Measurements from ENCODE around the gene FGD2.

The FGD2 gene

DNA sequence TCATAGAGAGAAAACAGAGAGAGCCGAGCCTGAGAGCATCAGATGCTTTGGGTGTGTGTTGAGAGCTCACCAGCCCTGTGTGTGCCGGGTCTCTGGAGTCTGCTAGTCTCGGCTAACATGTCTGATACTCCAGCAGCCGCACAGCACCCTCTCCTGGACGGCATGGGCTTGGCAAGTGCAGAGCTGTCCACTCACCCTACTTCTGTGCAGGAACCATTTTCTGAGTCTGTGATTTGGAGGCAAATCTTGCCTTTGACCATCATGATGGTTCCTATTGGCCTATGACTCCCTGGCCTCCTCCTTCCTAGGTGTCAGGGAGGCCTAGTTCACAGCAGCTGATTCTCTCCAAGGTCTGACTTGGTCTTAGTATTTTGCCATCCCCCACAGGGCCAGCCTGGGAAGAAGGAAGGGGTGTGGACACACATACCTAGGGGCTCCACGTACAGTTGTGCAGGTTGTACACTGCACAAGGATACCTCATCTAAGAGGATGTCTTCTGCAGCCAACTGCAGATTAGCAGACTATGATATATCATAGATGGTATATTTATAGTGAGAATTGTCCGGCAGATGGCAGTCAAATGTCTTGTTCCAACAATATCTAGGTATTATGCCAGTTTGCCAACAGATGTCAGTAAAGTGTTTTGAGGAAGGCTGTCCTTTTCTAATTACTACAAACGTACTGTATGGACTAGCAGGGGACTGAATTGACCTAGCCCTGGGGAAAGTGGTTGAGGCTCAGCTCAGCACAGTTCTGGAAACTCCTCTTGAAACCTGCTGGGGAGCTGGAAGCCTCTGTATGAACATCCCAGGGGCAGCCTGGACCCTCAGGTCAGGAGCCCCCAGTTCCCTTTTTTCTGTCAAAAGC, 13.0 kb downstream of the FGD2 start (continued):
- TF ChIP-seq HOXA7 (CRISPR knock-in tag; IDR thresholded peaks at IDR 0.05; ENCODE audit: borderline replicate concordance) (no peak), ZNF138 (tag by site-specific recombination; IDR thresholded peaks at IDR 0.05; ENCODE audit: borderline replicate concordance) (no peak), SP7 (tag by site-specific recombination; IDR thresholded peaks at IDR 0.05) (peak; percentile 51), EGR2 (tag by site-specific recombination; IDR thresholded peaks at IDR 0.05; ENCODE audit: low read depth) (no peak), ZNF324 (tag by site-specific recombination; IDR thresholded peaks at IDR 0.05) (peak; percentile 57; the same call in 1 of the 2 replicates), ZSCAN30 (tag by site-specific recombination; IDR thresholded peaks at IDR 0.05) (0 out of 2 replicates have a peak, but pooled peaks have one; percentile 40), ZEB2 (tag by site-specific recombination; IDR thresholded peaks at IDR 0.05) (peak; percentile 65; the same call in 1 of the 2 replicates), MYNN (tag by site-specific recombination; IDR thresholded peaks at IDR 0.05; ENCODE audit: borderline replicate concordance) (no peak), GLI4 (tag by site-specific recombination; IDR thresholded peaks at IDR 0.05) (no peak), ZNF677 (tag by site-specific recombination; IDR thresholded peaks at IDR 0.05) (no peak), ZNF2 (tag by site-specific recombination; IDR thresholded peaks at IDR 0.05) (peak; percentile 93), ZNF837 (tag by site-specific recombination; IDR thresholded peaks at IDR 0.05) (no peak), ZBTB17 (tag by site-specific recombination; IDR thresholded peaks at IDR 0.05) (peak; percentile 97), ZNF521 (tag by site-specific recombination; IDR thresholded peaks at IDR 0.05) (no peak), ZNF610 (tag by site-specific recombination; IDR thresholded peaks at IDR 0.05; ENCODE audit: borderline replicate concordance) (no peak), ZNF48 (tag by site-specific recombination; IDR thresholded peaks at IDR 0.05) (no peak), BCL11A (tag by site-specific recombination; IDR thresholded peaks at IDR 0.05; ENCODE audit: low read depth) (peak; percentile 69; the same call in 1 of the 2 replicates), ZNF140 (tag by site-specific recombination; IDR thresholded peaks at IDR 0.05) (no peak), ZNF792 (tag by site-specific recombination; IDR thresholded peaks at IDR 0.05) (no peak), ZNF76 (tag by site-specific recombination; IDR thresholded peaks at IDR 0.05; ENCODE audit: borderline replicate concordance, low read depth) (no peak), ZNF112 (tag by site-specific recombination; IDR thresholded peaks at IDR 0.05) (no peak), ZNF501 (tag by site-specific recombination; IDR thresholded peaks at IDR 0.05) (peak; percentile 60; the same call in 1 of the 2 replicates), ZNF366 (tag by site-specific recombination; conservative IDR thresholded peaks at IDR 0.05) (no peak), MEIS1 (CRISPR knock-in tag; IDR thresholded peaks at IDR 0.05; ENCODE audit: borderline replicate concordance) (no peak)
- TF ChIP-seq, protein P1, sequence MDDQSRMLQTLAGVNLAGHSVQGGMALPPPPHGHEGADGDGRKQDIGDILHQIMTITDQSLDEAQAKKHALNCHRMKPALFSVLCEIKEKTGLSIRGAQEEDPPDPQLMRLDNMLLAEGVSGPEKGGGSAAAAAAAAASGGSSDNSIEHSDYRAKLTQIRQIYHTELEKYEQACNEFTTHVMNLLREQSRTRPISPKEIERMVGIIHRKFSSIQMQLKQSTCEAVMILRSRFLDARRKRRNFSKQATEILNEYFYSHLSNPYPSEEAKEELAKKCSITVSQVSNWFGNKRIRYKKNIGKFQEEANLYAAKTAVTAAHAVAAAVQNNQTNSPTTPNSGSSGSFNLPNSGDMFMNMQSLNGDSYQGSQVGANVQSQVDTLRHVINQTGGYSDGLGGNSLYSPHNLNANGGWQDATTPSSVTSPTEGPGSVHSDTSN (CRISPR knock-in tag; IDR thresholded peaks at IDR 0.05): no peak; the same call in 1 of the 2 replicates
- TF ChIP-seq, protein P2, sequence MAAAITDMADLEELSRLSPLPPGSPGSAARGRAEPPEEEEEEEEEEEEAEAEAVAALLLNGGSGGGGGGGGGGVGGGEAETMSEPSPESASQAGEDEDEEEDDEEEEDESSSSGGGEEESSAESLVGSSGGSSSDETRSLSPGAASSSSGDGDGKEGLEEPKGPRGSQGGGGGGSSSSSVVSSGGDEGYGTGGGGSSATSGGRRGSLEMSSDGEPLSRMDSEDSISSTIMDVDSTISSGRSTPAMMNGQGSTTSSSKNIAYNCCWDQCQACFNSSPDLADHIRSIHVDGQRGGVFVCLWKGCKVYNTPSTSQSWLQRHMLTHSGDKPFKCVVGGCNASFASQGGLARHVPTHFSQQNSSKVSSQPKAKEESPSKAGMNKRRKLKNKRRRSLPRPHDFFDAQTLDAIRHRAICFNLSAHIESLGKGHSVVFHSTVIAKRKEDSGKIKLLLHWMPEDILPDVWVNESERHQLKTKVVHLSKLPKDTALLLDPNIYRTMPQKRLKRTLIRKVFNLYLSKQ (tag by site-specific recombination; IDR thresholded peaks at IDR 0.05; ENCODE audit: borderline replicate concordance): no peak
- TF ChIP-seq, protein P3, sequence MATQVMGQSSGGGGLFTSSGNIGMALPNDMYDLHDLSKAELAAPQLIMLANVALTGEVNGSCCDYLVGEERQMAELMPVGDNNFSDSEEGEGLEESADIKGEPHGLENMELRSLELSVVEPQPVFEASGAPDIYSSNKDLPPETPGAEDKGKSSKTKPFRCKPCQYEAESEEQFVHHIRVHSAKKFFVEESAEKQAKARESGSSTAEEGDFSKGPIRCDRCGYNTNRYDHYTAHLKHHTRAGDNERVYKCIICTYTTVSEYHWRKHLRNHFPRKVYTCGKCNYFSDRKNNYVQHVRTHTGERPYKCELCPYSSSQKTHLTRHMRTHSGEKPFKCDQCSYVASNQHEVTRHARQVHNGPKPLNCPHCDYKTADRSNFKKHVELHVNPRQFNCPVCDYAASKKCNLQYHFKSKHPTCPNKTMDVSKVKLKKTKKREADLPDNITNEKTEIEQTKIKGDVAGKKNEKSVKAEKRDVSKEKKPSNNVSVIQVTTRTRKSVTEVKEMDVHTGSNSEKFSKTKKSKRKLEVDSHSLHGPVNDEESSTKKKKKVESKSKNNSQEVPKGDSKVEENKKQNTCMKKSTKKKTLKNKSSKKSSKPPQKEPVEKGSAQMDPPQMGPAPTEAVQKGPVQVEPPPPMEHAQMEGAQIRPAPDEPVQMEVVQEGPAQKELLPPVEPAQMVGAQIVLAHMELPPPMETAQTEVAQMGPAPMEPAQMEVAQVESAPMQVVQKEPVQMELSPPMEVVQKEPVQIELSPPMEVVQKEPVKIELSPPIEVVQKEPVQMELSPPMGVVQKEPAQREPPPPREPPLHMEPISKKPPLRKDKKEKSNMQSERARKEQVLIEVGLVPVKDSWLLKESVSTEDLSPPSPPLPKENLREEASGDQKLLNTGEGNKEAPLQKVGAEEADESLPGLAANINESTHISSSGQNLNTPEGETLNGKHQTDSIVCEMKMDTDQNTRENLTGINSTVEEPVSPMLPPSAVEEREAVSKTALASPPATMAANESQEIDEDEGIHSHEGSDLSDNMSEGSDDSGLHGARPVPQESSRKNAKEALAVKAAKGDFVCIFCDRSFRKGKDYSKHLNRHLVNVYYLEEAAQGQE (tag by site-specific recombination; IDR thresholded peaks at IDR 0.05): peak; percentile 79
- TF ChIP-seq, protein P4, sequence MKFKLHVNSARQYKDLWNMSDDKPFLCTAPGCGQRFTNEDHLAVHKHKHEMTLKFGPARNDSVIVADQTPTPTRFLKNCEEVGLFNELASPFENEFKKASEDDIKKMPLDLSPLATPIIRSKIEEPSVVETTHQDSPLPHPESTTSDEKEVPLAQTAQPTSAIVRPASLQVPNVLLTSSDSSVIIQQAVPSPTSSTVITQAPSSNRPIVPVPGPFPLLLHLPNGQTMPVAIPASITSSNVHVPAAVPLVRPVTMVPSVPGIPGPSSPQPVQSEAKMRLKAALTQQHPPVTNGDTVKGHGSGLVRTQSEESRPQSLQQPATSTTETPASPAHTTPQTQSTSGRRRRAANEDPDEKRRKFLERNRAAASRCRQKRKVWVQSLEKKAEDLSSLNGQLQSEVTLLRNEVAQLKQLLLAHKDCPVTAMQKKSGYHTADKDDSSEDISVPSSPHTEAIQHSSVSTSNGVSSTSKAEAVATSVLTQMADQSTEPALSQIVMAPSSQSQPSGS (tag by site-specific recombination; IDR thresholded peaks at IDR 0.05; ENCODE audit: low read depth): no peak
- TF ChIP-seq, protein P5, sequence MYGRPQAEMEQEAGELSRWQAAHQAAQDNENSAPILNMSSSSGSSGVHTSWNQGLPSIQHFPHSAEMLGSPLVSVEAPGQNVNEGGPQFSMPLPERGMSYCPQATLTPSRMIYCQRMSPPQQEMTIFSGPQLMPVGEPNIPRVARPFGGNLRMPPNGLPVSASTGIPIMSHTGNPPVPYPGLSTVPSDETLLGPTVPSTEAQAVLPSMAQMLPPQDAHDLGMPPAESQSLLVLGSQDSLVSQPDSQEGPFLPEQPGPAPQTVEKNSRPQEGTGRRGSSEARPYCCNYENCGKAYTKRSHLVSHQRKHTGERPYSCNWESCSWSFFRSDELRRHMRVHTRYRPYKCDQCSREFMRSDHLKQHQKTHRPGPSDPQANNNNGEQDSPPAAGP (tag by site-specific recombination; IDR thresholded peaks at IDR 0.05): peak; percentile 50; the same call in 1 of the 2 replicates
- TF ChIP-seq, protein P6, sequence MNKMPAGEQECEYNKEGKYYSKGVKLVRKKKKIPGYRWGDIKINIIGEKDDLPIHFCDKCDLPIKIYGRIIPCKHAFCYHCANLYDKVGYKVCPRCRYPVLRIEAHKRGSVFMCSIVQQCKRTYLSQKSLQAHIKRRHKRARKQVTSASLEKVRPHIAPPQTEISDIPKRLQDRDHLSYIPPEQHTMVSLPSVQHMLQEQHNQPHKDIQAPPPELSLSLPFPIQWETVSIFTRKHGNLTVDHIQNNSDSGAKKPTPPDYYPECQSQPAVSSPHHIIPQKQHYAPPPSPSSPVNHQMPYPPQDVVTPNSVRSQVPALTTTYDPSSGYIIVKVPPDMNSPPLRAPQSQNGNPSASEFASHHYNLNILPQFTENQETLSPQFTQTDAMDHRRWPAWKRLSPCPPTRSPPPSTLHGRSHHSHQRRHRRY (tag by site-specific recombination; IDR thresholded peaks at IDR 0.05): no peak

Measured in HEK293 (cell line).